ENCODE data around the gene SLC15A3.

Gene SLC15A3

GRCh38 chr11:60946601-60947264 lies 5.2 kb downstream of the SLC15A3 start:
- DNase-seq (ENCODE audit: low read depth, low spot score): no peak

- no peak for DNase-seq (ENCODE audit: low read depth, low spot score)
Measured at GRCh38 chr11:60945295-60945667, 6.7 kb downstream of the SLC15A3 start.

- no peak for DNase-seq (ENCODE audit: low read depth, low spot score)
Measured at GRCh38 chr11:60944490-60945294, 7.3 kb downstream of the SLC15A3 start.

GRCh38 chr11:60942970-60943565 lies 8.9 kb downstream of the SLC15A3 start:
- DNase-seq (ENCODE audit: low read depth, low spot score): peak; percentile 56

GRCh38 chr11:60942219-60942618 lies 9.8 kb downstream of the SLC15A3 start:
- no peak for DNase-seq (ENCODE audit: low read depth, low spot score)

- DNase-seq (ENCODE audit: low read depth, low spot score): no peak
Measured at GRCh38 chr11:60941371-60942119, 10.4 kb downstream of the SLC15A3 start.

- DNase-seq (ENCODE audit: low read depth, low spot score): no peak
Measured at GRCh38 chr11:60939855-60940254, 12.1 kb downstream of the SLC15A3 start.

GRCh38 chr11:60939301-60939700 lies 12.7 kb downstream of the SLC15A3 start:
- DNase-seq (ENCODE audit: low read depth, low spot score): no peak

GRCh38 chr11:60938500-60938899 lies 13.5 kb downstream of the SLC15A3 start:
- DNase-seq (ENCODE audit: low read depth, low spot score): no peak

GRCh38 chr11:60937811-60938210 lies 14.2 kb downstream of the SLC15A3 start:
- no peak for DNase-seq (ENCODE audit: low read depth, low spot score)

GRCh38 chr11:60937144-60937527 lies 14.8 kb downstream of the SLC15A3 start:
- DNase-seq (ENCODE audit: low read depth, low spot score): no peak

- no peak for DNase-seq (ENCODE audit: low read depth, low spot score)
Measured at GRCh38 chr11:60936467-60937143, 15.4 kb downstream of the SLC15A3 start.

- no peak for DNase-seq (ENCODE audit: low read depth, low spot score)
Measured at GRCh38 chr11:60935676-60936442, 16.1 kb downstream of the SLC15A3 start.

- no peak for DNase-seq (ENCODE audit: low read depth, low spot score)
Measured at GRCh38 chr11:60934790-60935605, 17.0 kb downstream of the SLC15A3 start.

- DNase-seq (ENCODE audit: low read depth, low spot score): no peak
Measured at GRCh38 chr11:60934124-60934789, 17.7 kb downstream of the SLC15A3 start.

- DNase-seq (ENCODE audit: low read depth, low spot score): no peak
Measured at GRCh38 chr11:60933416-60934123, 18.4 kb downstream of the SLC15A3 start.

GRCh38 chr11:60932605-60933356 lies 19.2 kb downstream of the SLC15A3 start:
- DNase-seq (ENCODE audit: low read depth, low spot score): no peak

- DNase-seq (ENCODE audit: low read depth, low spot score): no peak
Measured at GRCh38 chr11:60931917-60932316, 20.1 kb downstream of the SLC15A3 start.
